ENCODE measurements around the gene ASTN2.

The ASTN2 gene

GRCh38 chr9:116855881-116856662 lies 558.8 kb downstream of the ASTN2 start:
- TF ChIP-seq SIN3A (IDR thresholded peaks at IDR 0.05; ENCODE audit: borderline replicate concordance, insufficient read depth, low read length): no peak
- TF ChIP-seq TAF1 (IDR thresholded peaks at IDR 0.05; ENCODE audit: borderline replicate concordance, insufficient read depth, low read length): no peak
- TF ChIP-seq POLR2AphosphoS5 (IDR thresholded peaks at IDR 0.05; ENCODE audit: low read depth, low read length): no peak
- no peak for TF ChIP-seq FOXP2 (optimal IDR thresholded peaks at IDR 0.05; ENCODE audit: borderline replicate concordance, extremely low read depth, extremely low read length, insufficient read depth)
- TF ChIP-seq REST (IDR thresholded peaks at IDR 0.05; ENCODE audit: insufficient read depth in 1 of 2, low read depth in 2 of 2, low read length in 2 of 2): no peak

- no peak for TF ChIP-seq POLR2AphosphoS5 (IDR thresholded peaks at IDR 0.05; ENCODE audit: low read depth, low read length)
- no peak for TF ChIP-seq TAF1 (IDR thresholded peaks at IDR 0.05; ENCODE audit: borderline replicate concordance, insufficient read depth, low read length)
- no peak for TF ChIP-seq SIN3A (IDR thresholded peaks at IDR 0.05; ENCODE audit: borderline replicate concordance, insufficient read depth, low read length)
- TF ChIP-seq REST (IDR thresholded peaks at IDR 0.05; ENCODE audit: insufficient read depth in 1 of 2, low read depth in 2 of 2, low read length in 2 of 2): no peak
- TF ChIP-seq FOXP2 (optimal IDR thresholded peaks at IDR 0.05; ENCODE audit: borderline replicate concordance, extremely low read depth, extremely low read length, insufficient read depth): no peak
Measured at GRCh38 chr9:116849721-116850120, 565.1 kb downstream of the ASTN2 start.

GRCh38 chr9:116844621-116845020 lies 570.2 kb downstream of the ASTN2 start:
- TF ChIP-seq REST (IDR thresholded peaks at IDR 0.05; ENCODE audit: insufficient read depth in 1 of 2, low read depth in 2 of 2, low read length in 2 of 2) (no peak), POLR2AphosphoS5 (IDR thresholded peaks at IDR 0.05; ENCODE audit: low read depth, low read length) (no peak), FOXP2 (optimal IDR thresholded peaks at IDR 0.05; ENCODE audit: borderline replicate concordance, extremely low read depth, extremely low read length, insufficient read depth) (no peak), SIN3A (IDR thresholded peaks at IDR 0.05; ENCODE audit: borderline replicate concordance, insufficient read depth, low read length) (no peak), TAF1 (IDR thresholded peaks at IDR 0.05; ENCODE audit: borderline replicate concordance, insufficient read depth, low read length) (no peak)

GRCh38 chr9:116843863-116844620 lies 570.8 kb downstream of the ASTN2 start:
- TF ChIP-seq TAF1 (IDR thresholded peaks at IDR 0.05; ENCODE audit: borderline replicate concordance, insufficient read depth, low read length) (no peak), SIN3A (IDR thresholded peaks at IDR 0.05; ENCODE audit: borderline replicate concordance, insufficient read depth, low read length) (no peak), POLR2AphosphoS5 (IDR thresholded peaks at IDR 0.05; ENCODE audit: low read depth, low read length) (no peak), REST (IDR thresholded peaks at IDR 0.05; ENCODE audit: insufficient read depth in 1 of 2, low read depth in 2 of 2, low read length in 2 of 2) (no peak), FOXP2 (optimal IDR thresholded peaks at IDR 0.05; ENCODE audit: borderline replicate concordance, extremely low read depth, extremely low read length, insufficient read depth) (no peak)

All from PFSK-1 (cell line).